Memory B cell (primary cell): ENCODE measurements around the gene SLC5A1.

Source experiments
- ATAC-seq: fragments of 150-1000 bp; cut with Tn5 transposase; 2 replicates; pipeline ENCODE4 v1.10.0; 2021; ENCODE audit warnings: low read depth, mild to moderate bottlenecking, moderate library complexity
- DNase-seq, 2 donors: peaks; one replicate each; pipeline ENCODE4 v3.0.0; 2022; ENCODE audit warnings: low spot score in 2 of 2
- H3K27ac Mint-ChIP-seq: one replicate; pipeline ENCODE4 v1.8.0; 2022; ENCODE audit warnings: mild to moderate bottlenecking, moderate library complexity, mixed read lengths
- H3K27me3 Mint-ChIP-seq: one replicate; pipeline ENCODE4 v1.8.0; 2022; ENCODE audit warnings: mixed read lengths
- H3K36me3 Mint-ChIP-seq: one replicate; pipeline ENCODE4 v1.8.0; 2022; ENCODE audit warnings: mild to moderate bottlenecking, mixed read lengths
- H3K4me1 Mint-ChIP-seq: one replicate; pipeline ENCODE4 v1.8.0; 2022; ENCODE audit warnings: mixed read lengths
- H3K4me3 Mint-ChIP-seq: one replicate; pipeline ENCODE4 v1.8.0; 2022; ENCODE audit warnings: mild to moderate bottlenecking, moderate library complexity, mixed read lengths
- H3K9me3 Mint-ChIP-seq: one replicate; pipeline ENCODE4 v1.8.0; 2022; ENCODE audit warnings: mixed read lengths

Gene SLC5A1

DNA sequence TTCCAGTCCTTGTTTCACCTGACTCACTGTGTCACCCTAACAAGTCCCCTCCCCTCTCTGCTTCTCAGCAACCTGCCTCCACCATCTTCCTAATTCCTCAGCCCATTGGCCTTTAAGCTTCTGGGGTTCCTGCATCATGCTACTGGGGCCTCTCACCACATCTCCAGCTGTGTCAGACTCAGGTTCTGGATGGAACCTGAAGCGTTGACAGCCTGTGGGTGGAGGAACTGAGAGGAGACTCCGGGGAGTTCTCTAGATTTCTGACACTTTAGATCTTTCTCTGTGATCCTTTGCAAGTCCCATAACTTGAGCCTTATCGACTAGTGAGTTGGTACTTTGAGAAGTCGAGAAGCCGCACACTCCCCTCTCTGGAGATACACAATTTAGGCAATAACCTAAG is 11.6 kb upstream of the SLC5A1 start:
- H3K9me3 Mint-ChIP-seq, result no peaks in the 10 kb centered on the region
- H3K27me3 Mint-ChIP-seq, result peaks cover 6% of the 10 kb centered on the region
- H3K4me3 Mint-ChIP-seq, result no peak overlapping the region
- ATAC-seq, result no peak
- no peak overlapping the region for H3K27ac Mint-ChIP-seq
- H3K4me1 Mint-ChIP-seq, result no peaks in the 10 kb centered on the region
- no peaks in the 10 kb centered on the region for H3K36me3 Mint-ChIP-seq
- no peak for DNase-seq

GRCh38 chr22:32034275-32034674 is 8.8 kb upstream of the SLC5A1 start:
- Mint-ChIP-seq H3K36me3 (no peaks in the 10 kb centered on the region), H3K9me3 (no peaks in the 10 kb centered on the region), H3K4me1 (no peaks in the 10 kb centered on the region), H3K27ac (no peak overlapping the region), H3K27me3 (peaks cover 16% of the 10 kb centered on the region), H3K4me3 (no peak overlapping the region)
- no peak for ATAC-seq
- no peak for DNase-seq

GRCh38 chr22:32037236-32037635 is 5.8 kb upstream of the SLC5A1 start:
- H3K36me3 Mint-ChIP-seq, result no peaks in the 10 kb centered on the region
- no peak overlapping the region for H3K4me3 Mint-ChIP-seq
- no peaks in the 10 kb centered on the region for H3K9me3 Mint-ChIP-seq
- DNase-seq (no peak), ATAC-seq (no peak)
- peaks cover 17% of the 10 kb centered on the region for H3K27me3 Mint-ChIP-seq
- H3K4me1 Mint-ChIP-seq, result no peaks in the 10 kb centered on the region
- H3K27ac Mint-ChIP-seq, result no peak overlapping the region

GRCh38 chr22:32040324-32040904 is 2.6 kb upstream of the SLC5A1 start:
- H3K27ac Mint-ChIP-seq, result no peak overlapping the region
- no peaks in the 10 kb centered on the region for H3K36me3 Mint-ChIP-seq
- DNase-seq, result no peak
- no peak overlapping the region for H3K4me3 Mint-ChIP-seq
- H3K27me3 Mint-ChIP-seq, result peaks cover 22% of the 10 kb centered on the region
- no peak for ATAC-seq
- no peaks in the 10 kb centered on the region for H3K9me3 Mint-ChIP-seq
- no peaks in the 10 kb centered on the region for H3K4me1 Mint-ChIP-seq

GRCh38 chr22:32043391-32043790 is 330 bp downstream of the SLC5A1 start:
- Mint-ChIP-seq H3K36me3 (no peaks in the 10 kb centered on the region), H3K4me3 (no peak overlapping the region)
- ATAC-seq, result no peak

GRCh38 chr22:32044477-32044876 is 1.4 kb downstream of the SLC5A1 start:
- Mint-ChIP-seq H3K9me3 (no peaks in the 10 kb centered on the region), H3K27me3 (peaks cover 21% of the 10 kb centered on the region), H3K4me1 (no peaks in the 10 kb centered on the region), H3K36me3 (no peaks in the 10 kb centered on the region), H3K27ac (no peak overlapping the region), H3K4me3 (no peak overlapping the region)
- DNase-seq, result no peak
- no peak for ATAC-seq

More at GRCh38 chr22:32043391-32043790, 330 bp downstream of the SLC5A1 start:
- DNase-seq, result no peak
- no peaks in the 10 kb centered on the region for H3K9me3 Mint-ChIP-seq
- H3K4me1 Mint-ChIP-seq, result no peaks in the 10 kb centered on the region
- H3K27me3 Mint-ChIP-seq, result peaks cover 24% of the 10 kb centered on the region
- no peak overlapping the region for H3K27ac Mint-ChIP-seq

GRCh38 chr22:32044913-32045312 is 1.9 kb downstream of the SLC5A1 start:
- H3K27me3 Mint-ChIP-seq, result peaks cover 20% of the 10 kb centered on the region

GRCh38 chr22:32048069-32048468 is 5.0 kb downstream of the SLC5A1 start:
- H3K27me3 Mint-ChIP-seq, result peaks cover 20% of the 10 kb centered on the region
- DNase-seq (no peak), ATAC-seq (no peak)
- no peaks in the 10 kb centered on the region for H3K4me1 Mint-ChIP-seq
- no peak overlapping the region for H3K4me3 Mint-ChIP-seq
- no peak overlapping the region for H3K27ac Mint-ChIP-seq
- H3K36me3 Mint-ChIP-seq, result no peaks in the 10 kb centered on the region
- H3K9me3 Mint-ChIP-seq, result no peaks in the 10 kb centered on the region

More at GRCh38 chr22:32044913-32045312, 1.9 kb downstream of the SLC5A1 start:
- DNase-seq (no peak), ATAC-seq (no peak)
- no peak overlapping the region for H3K27ac Mint-ChIP-seq
- no peaks in the 10 kb centered on the region for H3K36me3 Mint-ChIP-seq
- H3K4me1 Mint-ChIP-seq, result no peaks in the 10 kb centered on the region
- H3K4me3 Mint-ChIP-seq, result no peak overlapping the region
- H3K9me3 Mint-ChIP-seq, result no peaks in the 10 kb centered on the region

GRCh38 chr22:32050678-32051515 is 7.8 kb downstream of the SLC5A1 start:
- DNase-seq (no peak), ATAC-seq (no peak)
- Mint-ChIP-seq H3K27me3 (peaks cover 13% of the 10 kb centered on the region), H3K4me3 (no peak overlapping the region), H3K9me3 (no peaks in the 10 kb centered on the region), H3K4me1 (no peaks in the 10 kb centered on the region), H3K36me3 (no peaks in the 10 kb centered on the region), H3K27ac (no peak overlapping the region)

GRCh38 chr22:32052244-32052643 is 9.2 kb downstream of the SLC5A1 start:
- no peaks in the 10 kb centered on the region for H3K9me3 Mint-ChIP-seq
- H3K4me3 Mint-ChIP-seq, result no peak overlapping the region

DNA sequence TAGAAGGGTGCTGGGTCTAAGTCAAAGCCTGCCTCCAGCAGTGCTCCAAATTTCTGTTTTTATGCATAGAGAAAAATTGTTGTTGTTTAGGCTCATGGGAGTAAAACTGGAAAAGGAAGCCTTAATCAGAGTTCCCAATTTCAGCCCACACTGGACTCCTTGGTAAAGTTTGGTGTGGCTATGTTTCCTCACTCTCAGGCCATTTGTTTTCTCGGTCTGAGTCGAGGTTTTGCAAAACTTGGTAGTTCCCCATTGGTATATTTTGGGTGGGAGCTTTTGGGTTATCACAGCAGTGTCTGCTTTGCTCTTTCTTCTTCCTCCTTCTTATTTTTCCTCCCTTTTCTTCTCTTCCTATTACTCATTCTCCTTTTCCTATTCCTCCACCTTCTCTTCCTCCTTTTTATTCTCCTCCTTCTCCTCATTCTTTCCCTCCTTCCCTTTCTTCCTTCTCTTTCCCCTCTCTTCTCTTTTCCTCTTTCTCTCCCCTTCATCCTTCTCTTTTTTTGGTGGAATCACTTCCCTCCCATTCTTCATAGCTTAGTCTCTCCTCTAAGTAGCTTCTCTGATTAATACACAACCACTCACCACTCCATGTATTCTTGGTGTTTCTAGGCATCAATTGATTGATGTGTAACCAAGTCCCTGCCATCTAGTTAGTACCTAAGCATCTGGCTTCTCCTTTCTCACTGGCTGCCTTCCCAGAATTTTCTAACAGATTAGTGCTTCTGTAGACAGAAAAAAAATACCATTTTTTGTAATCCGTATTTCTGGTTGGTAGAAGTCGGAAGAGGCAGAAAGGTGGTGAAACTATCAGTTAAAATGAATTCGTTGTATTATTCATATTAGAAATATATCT is 10.1 kb downstream of the SLC5A1 start:
- H3K4me3 Mint-ChIP-seq, result no peak overlapping the region
- H3K27ac Mint-ChIP-seq, result no peak overlapping the region
- DNase-seq (no peak), ATAC-seq (no peak)
- peaks cover 8% of the 10 kb centered on the region for H3K27me3 Mint-ChIP-seq
- no peaks in the 10 kb centered on the region for H3K9me3 Mint-ChIP-seq
- H3K36me3 Mint-ChIP-seq, result no peaks in the 10 kb centered on the region
- H3K4me1 Mint-ChIP-seq, result no peaks in the 10 kb centered on the region

More at GRCh38 chr22:32052244-32052643, 9.2 kb downstream of the SLC5A1 start:
- no peak for ATAC-seq
- H3K27ac Mint-ChIP-seq, result no peak overlapping the region
- no peaks in the 10 kb centered on the region for H3K4me1 Mint-ChIP-seq
- H3K27me3 Mint-ChIP-seq, result peaks cover 9% of the 10 kb centered on the region
- no peak for DNase-seq
- H3K36me3 Mint-ChIP-seq, result no peaks in the 10 kb centered on the region

GRCh38 chr22:32055069-32055468 is 12.0 kb downstream of the SLC5A1 start:
- Mint-ChIP-seq H3K27me3 (peaks cover 9% of the 10 kb centered on the region), H3K4me3 (no peak overlapping the region), H3K9me3 (no peaks in the 10 kb centered on the region), H3K36me3 (no peaks in the 10 kb centered on the region), H3K27ac (no peak overlapping the region), H3K4me1 (no peaks in the 10 kb centered on the region)
- DNase-seq (no peak), ATAC-seq (no peak)

- peaks cover 18% of the 10 kb centered on the region for H3K27me3 Mint-ChIP-seq
- H3K27ac Mint-ChIP-seq, result no peak overlapping the region
- H3K4me3 Mint-ChIP-seq, result no peak overlapping the region
- H3K36me3 Mint-ChIP-seq, result peaks cover 3% of the 10 kb centered on the region
- H3K9me3 Mint-ChIP-seq, result peaks cover 5% of the 10 kb centered on the region
- DNase-seq, result no peak
- ATAC-seq, result no peak
- H3K4me1 Mint-ChIP-seq, result no peaks in the 10 kb centered on the region
Measured at GRCh38 chr22:32058656-32059260, 15.7 kb downstream of the SLC5A1 start.

- no peak overlapping the region for H3K27ac Mint-ChIP-seq
- DNase-seq (no peak), ATAC-seq (no peak)
- H3K36me3 Mint-ChIP-seq, result peaks cover 3% of the 10 kb centered on the region
- no peak overlapping the region for H3K4me3 Mint-ChIP-seq
- no peaks in the 10 kb centered on the region for H3K4me1 Mint-ChIP-seq
- peaks cover 18% of the 10 kb centered on the region for H3K27me3 Mint-ChIP-seq
- H3K9me3 Mint-ChIP-seq, result peaks cover 5% of the 10 kb centered on the region
Measured at GRCh38 chr22:32059426-32059825, 16.4 kb downstream of the SLC5A1 start.
